Activated T-cell treated with anti-CD3 and anti-CD28 coated beads for 4 hours (primary cell): ENCODE results near the gene SEMG2.

Experiments
- DNase-seq: peaks from one replicate; pipeline ENCODE4 v3.0.0-alpha.2; 2020

SEMG2 gene

GRCh38 chr20:45230631-45231030 is 9.5 kb downstream of the SEMG2 start:
- no peak for DNase-seq

- DNase-seq = no peak
Observed at GRCh38 chr20:45235995-45236394, 14.8 kb downstream of the SEMG2 start.

GRCh38 chr20:45238139-45238538 is 17.0 kb downstream of the SEMG2 start:
- no peak for DNase-seq

- DNase-seq = no peak
Observed at GRCh38 chr20:45246109-45246508, 24.9 kb downstream of the SEMG2 start.

GRCh38 chr20:45247865-45248264 is 26.7 kb downstream of the SEMG2 start:
- no peak for DNase-seq

- DNase-seq = no peak
Observed at GRCh38 chr20:45248609-45249008, 27.4 kb downstream of the SEMG2 start.

GRCh38 chr20:45251884-45252560 is 30.8 kb downstream of the SEMG2 start:
- DNase-seq = no peak

GRCh38 chr20:45253261-45253660 is 32.1 kb downstream of the SEMG2 start:
- DNase-seq = no peak

GRCh38 chr20:45254383-45255262 is 33.5 kb downstream of the SEMG2 start, which contains the start of gene SLPI:
Gene SLPI (minus strand): TSS chr20:45254564. CDS start chr20:45254543, 21 bp downstream.
- DNase-seq = no peak

- DNase-seq = no peak
Observed at GRCh38 chr20:45257161-45257560, 36.0 kb downstream of the SEMG2 start.

GRCh38 chr20:45257711-45258110 is 36.5 kb downstream of the SEMG2 start:
- no peak for DNase-seq

GRCh38 chr20:45258259-45258658 is 37.1 kb downstream of the SEMG2 start:
- DNase-seq = no peak

- no peak for DNase-seq
Observed at GRCh38 chr20:45258664-45259063, 37.5 kb downstream of the SEMG2 start.

GRCh38 chr20:45263556-45264266 is 42.5 kb downstream of the SEMG2 start:
- no peak for DNase-seq

- no peak for DNase-seq
Observed at GRCh38 chr20:45266977-45267376, 45.8 kb downstream of the SEMG2 start.

GRCh38 chr20:45268531-45268930 is 47.4 kb downstream of the SEMG2 start:
- DNase-seq = no peak

- DNase-seq = no peak
Observed at GRCh38 chr20:45269056-45269455, 47.9 kb downstream of the SEMG2 start.

- no peak for DNase-seq
Observed at GRCh38 chr20:45269754-45270270, 48.6 kb downstream of the SEMG2 start.
